ENCODE results near the gene CST6. TPM values are rescaled to one million over a fixed set of nuclear protein-coding genes. Genes with fewer than 3 reads are reported as not detected.

The CST6 gene
- total and polyA plus RNA-seq, 2 experiments from 2014 or later = 4.2 to 8.3 TPM

DNA sequence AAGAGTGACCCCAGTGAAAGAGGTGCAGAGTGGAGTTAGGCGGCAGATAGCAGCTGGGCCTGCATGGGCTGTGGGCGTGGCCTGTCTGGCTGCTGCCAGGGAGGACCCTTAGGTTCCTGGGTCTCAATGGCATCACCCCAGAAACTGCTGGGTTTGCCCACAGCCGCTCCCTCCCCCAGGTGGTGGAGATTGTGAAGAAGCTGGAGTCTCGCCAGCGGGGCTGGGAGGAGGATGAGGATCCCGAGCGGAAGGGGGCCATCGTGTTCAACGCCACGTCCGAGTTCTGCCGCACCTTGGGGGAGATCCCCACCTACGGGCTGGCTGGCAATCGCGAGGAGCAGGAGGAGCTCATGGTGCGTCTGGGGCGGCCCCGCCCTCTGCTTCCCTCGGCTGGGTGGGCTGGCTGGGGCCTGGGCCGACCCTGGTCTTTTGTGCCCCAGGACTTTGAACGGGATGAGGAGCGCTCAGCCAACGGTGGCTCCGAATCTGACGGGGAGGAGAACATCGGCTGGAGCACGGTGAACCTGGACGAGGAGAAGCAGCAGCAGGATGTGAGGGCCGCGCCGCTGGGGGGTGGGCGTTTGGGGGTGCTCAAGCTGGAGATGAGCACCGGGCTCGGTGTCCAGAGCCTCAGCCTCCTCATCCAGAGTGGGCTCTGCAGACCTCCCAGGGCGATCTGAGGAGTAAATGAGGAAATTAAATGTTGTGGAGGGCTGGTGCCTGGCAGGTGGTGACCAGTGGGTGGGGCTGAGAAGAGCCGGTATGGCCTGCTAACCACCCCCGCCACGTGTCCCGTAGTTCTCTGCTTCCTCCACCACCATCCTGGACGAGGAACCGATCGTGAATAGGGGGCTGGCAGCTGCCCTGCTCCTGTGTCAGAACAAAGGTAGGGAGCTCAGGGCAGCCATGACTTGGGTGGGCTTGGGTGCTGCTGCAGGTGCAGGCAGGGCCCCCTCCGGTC, 35.3 kb upstream of the CST6 start:
- Histone ChIP-seq H4K20me1 (replicated peaks; ENCODE audit: insufficient read depth) (no peaks in the 10 kb centered on the region; the same call in none of the 2 replicates), H3K27me3 (ENCODE audit: insufficient read depth) (no peaks in the 10 kb centered on the region), H3K4me1 (ENCODE audit: insufficient read depth) (no peaks in the 10 kb centered on the region), H3K27ac (ENCODE audit: low read depth) (no peak overlapping the region), H3K9me2 (ENCODE audit: insufficient read depth) (no peaks in the 10 kb centered on the region), H3K79me2 (replicated peaks; ENCODE audit: insufficient read depth) (no peaks in the 10 kb centered on the region), H2AFZ (no peak overlapping the region), H3K4me3 (no peak overlapping the region), H3K4me2 (no peak overlapping the region), H3F3A (replicated peaks; ENCODE audit: low read depth) (no peaks in the 10 kb centered on the region), H3K36me3 (ENCODE audit: insufficient read depth) (no peaks in the 10 kb centered on the region)
- Mint-ChIP-seq H3K4me1 (peaks cover 6% of the 10 kb centered on the region; the same call in 2 of the 3 replicates), H3K36me3 (ENCODE audit: low read depth) (peaks cover 55% of the 10 kb centered on the region), H3K4me3 (no peak overlapping the region), H3K9me3 (peaks cover 3% of the 10 kb centered on the region; the same call in 1 of the 3 replicates), H3K27me3 (ENCODE audit: insufficient read depth, low read depth, poor library complexity) (peaks cover 16% of the 10 kb centered on the region), H3K27ac (peak overlapping the region; percentile 58; the same call in 1 of the 2 replicates)
- no peak for DNase-seq (ENCODE audit: low spot score)
- no peak for TF ChIP-seq EZH2 (IDR thresholded peaks at IDR 0.05; ENCODE audit: low read depth, unreplicated experiment)
- TF ChIP-seq JUNB (IDR thresholded peaks at IDR 0.05; ENCODE audit: unreplicated experiment) = no peak
- no peak for TF ChIP-seq ZNF114 (CRISPR knock-in tag; IDR thresholded peaks at IDR 0.05)
- no peak for TF ChIP-seq CREB1 (CRISPR knock-in tag; IDR thresholded peaks at IDR 0.05; ENCODE audit: low read depth)
- TF ChIP-seq, protein P1, sequence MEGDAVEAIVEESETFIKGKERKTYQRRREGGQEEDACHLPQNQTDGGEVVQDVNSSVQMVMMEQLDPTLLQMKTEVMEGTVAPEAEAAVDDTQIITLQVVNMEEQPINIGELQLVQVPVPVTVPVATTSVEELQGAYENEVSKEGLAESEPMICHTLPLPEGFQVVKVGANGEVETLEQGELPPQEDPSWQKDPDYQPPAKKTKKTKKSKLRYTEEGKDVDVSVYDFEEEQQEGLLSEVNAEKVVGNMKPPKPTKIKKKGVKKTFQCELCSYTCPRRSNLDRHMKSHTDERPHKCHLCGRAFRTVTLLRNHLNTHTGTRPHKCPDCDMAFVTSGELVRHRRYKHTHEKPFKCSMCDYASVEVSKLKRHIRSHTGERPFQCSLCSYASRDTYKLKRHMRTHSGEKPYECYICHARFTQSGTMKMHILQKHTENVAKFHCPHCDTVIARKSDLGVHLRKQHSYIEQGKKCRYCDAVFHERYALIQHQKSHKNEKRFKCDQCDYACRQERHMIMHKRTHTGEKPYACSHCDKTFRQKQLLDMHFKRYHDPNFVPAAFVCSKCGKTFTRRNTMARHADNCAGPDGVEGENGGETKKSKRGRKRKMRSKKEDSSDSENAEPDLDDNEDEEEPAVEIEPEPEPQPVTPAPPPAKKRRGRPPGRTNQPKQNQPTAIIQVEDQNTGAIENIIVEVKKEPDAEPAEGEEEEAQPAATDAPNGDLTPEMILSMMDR (conservative IDR thresholded peaks at IDR 0.05; ENCODE audit: low read depth in 2 of 2) = no peak
- no peak for TF ChIP-seq EZH2phosphoT487 (IDR thresholded peaks at IDR 0.05; ENCODE audit: unreplicated experiment)
- TF ChIP-seq, protein P2, sequence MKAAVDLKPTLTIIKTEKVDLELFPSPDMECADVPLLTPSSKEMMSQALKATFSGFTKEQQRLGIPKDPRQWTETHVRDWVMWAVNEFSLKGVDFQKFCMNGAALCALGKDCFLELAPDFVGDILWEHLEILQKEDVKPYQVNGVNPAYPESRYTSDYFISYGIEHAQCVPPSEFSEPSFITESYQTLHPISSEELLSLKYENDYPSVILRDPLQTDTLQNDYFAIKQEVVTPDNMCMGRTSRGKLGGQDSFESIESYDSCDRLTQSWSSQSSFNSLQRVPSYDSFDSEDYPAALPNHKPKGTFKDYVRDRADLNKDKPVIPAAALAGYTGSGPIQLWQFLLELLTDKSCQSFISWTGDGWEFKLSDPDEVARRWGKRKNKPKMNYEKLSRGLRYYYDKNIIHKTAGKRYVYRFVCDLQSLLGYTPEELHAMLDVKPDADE (IDR thresholded peaks at IDR 0.05) = no peak
- TF ChIP-seq ZNF331 (CRISPR knock-in tag; IDR thresholded peaks at IDR 0.05; ENCODE audit: low read depth) = no peak
- TF ChIP-seq, protein P3, sequence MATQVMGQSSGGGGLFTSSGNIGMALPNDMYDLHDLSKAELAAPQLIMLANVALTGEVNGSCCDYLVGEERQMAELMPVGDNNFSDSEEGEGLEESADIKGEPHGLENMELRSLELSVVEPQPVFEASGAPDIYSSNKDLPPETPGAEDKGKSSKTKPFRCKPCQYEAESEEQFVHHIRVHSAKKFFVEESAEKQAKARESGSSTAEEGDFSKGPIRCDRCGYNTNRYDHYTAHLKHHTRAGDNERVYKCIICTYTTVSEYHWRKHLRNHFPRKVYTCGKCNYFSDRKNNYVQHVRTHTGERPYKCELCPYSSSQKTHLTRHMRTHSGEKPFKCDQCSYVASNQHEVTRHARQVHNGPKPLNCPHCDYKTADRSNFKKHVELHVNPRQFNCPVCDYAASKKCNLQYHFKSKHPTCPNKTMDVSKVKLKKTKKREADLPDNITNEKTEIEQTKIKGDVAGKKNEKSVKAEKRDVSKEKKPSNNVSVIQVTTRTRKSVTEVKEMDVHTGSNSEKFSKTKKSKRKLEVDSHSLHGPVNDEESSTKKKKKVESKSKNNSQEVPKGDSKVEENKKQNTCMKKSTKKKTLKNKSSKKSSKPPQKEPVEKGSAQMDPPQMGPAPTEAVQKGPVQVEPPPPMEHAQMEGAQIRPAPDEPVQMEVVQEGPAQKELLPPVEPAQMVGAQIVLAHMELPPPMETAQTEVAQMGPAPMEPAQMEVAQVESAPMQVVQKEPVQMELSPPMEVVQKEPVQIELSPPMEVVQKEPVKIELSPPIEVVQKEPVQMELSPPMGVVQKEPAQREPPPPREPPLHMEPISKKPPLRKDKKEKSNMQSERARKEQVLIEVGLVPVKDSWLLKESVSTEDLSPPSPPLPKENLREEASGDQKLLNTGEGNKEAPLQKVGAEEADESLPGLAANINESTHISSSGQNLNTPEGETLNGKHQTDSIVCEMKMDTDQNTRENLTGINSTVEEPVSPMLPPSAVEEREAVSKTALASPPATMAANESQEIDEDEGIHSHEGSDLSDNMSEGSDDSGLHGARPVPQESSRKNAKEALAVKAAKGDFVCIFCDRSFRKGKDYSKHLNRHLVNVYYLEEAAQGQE (IDR thresholded peaks at IDR 0.05; ENCODE audit: unreplicated experiment) = no peak
- TF ChIP-seq, protein P4, sequence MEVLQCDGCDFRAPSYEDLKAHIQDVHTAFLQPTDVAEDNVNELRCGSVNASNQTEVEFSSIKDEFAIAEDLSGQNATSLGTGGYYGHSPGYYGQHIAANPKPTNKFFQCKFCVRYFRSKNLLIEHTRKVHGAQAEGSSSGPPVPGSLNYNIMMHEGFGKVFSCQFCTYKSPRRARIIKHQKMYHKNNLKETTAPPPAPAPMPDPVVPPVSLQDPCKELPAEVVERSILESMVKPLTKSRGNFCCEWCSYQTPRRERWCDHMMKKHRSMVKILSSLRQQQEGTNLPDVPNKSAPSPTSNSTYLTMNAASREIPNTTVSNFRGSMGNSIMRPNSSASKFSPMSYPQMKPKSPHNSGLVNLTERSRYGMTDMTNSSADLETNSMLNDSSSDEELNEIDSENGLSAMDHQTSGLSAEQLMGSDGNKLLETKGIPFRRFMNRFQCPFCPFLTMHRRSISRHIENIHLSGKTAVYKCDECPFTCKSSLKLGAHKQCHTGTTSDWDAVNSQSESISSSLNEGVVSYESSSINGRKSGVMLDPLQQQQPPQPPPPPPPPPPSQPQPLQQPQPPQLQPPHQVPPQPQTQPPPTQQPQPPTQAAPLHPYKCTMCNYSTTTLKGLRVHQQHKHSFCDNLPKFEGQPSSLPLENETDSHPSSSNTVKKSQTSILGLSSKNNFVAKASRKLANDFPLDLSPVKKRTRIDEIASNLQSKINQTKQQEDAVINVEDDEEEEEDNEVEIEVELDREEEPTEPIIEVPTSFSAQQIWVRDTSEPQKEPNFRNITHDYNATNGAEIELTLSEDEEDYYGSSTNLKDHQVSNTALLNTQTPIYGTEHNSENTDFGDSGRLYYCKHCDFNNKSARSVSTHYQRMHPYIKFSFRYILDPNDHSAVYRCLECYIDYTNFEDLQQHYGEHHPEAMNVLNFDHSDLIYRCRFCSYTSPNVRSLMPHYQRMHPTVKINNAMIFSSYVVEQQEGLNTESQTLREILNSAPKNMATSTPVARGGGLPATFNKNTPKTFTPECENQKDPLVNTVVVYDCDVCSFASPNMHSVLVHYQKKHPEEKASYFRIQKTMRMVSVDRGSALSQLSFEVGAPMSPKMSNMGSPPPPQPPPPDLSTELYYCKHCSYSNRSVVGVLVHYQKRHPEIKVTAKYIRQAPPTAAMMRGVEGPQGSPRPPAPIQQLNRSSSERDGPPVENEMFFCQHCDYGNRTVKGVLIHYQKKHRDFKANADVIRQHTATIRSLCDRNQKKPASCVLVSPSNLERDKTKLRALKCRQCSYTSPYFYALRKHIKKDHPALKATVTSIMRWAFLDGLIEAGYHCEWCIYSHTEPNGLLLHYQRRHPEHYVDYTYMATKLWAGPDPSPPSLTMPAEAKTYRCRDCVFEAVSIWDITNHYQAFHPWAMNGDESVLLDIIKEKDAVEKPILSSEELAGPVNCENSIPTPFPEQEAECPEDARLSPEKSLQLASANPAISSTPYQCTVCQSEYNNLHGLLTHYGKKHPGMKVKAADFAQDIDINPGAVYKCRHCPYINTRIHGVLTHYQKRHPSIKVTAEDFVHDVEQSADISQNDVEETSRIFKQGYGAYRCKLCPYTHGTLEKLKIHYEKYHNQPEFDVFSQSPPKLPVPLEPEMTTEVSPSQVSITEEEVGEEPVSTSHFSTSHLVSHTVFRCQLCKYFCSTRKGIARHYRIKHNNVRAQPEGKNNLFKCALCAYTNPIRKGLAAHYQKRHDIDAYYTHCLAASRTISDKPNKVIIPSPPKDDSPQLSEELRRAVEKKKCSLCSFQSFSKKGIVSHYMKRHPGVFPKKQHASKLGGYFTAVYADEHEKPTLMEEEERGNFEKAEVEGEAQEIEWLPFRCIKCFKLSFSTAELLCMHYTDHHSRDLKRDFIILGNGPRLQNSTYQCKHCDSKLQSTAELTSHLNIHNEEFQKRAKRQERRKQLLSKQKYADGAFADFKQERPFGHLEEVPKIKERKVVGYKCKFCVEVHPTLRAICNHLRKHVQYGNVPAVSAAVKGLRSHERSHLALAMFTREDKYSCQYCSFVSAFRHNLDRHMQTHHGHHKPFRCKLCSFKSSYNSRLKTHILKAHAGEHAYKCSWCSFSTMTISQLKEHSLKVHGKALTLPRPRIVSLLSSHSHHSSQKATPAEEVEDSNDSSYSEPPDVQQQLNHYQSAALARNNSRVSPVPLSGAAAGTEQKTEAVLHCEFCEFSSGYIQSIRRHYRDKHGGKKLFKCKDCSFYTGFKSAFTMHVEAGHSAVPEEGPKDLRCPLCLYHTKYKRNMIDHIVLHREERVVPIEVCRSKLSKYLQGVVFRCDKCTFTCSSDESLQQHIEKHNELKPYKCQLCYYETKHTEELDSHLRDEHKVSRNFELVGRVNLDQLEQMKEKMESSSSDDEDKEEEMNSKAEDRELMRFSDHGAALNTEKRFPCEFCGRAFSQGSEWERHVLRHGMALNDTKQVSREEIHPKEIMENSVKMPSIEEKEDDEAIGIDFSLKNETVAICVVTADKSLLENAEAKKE (CRISPR knock-in tag; IDR thresholded peaks at IDR 0.05) = no peak
- no peak for TF ChIP-seq STAT1 (IDR thresholded peaks at IDR 0.05; ENCODE audit: unreplicated experiment)
- TF ChIP-seq NANOG (IDR thresholded peaks at IDR 0.05; ENCODE audit: borderline replicate concordance) = no peak
- TF ChIP-seq POLR2AphosphoS5 (IDR thresholded peaks at IDR 0.05; ENCODE audit: low read depth) = no peak
- peak; percentile 20; the same call in 2 of the 3 replicates for ATAC-seq
